ENCODE results near the gene SFMBT2.

Gene SFMBT2

DNA sequence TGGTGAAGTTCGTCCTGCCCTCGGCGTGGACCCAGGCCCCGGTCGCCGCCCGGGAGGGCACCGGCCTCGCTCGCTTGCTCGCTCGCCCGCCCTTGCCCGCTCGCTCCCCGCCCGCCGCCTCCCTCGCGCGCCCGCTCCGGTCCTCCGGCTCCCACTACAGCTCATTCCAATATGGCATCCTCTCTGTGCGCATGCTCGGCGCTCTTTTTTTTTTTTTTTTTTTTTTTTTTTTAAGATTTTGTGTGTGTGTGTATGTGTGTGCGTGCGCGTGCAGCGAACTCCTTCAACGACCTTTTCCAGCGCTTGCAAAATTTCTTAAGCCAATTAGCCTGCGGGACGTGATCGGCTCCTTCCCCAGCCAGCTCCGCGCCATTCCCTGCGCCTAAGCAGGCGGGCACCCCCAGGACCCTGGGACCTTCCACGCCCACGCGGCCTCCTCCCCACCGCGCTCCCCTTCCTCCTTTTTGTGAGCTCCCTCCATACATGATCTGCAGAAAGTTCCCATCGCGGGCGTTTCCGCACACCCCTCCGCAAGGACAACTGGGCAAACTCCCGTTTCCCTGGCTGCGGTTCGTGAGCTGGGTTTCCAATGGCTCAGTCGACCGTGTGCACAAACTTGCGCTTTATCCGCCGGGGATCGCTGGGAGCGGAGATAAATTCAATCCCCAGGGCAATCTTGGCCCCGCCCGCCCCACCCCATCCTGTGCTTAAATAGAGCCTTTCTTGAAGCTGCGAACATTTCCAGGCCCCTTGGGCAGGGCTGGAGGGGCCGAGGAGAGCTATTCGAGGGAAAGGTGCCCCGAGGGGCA is at the start of gene SFMBT2:
SFMBT2 (minus strand) TSS at position 173 of the 809 bp plus-strand sequence. CDS start 29,136 bp downstream, outside the sequence.
- peak; percentile 78 for DNase-seq

- no peak for DNase-seq
Observed at GRCh38 chr10:7460006-7460405, 49.2 kb upstream of the SFMBT2 start.

DNA sequence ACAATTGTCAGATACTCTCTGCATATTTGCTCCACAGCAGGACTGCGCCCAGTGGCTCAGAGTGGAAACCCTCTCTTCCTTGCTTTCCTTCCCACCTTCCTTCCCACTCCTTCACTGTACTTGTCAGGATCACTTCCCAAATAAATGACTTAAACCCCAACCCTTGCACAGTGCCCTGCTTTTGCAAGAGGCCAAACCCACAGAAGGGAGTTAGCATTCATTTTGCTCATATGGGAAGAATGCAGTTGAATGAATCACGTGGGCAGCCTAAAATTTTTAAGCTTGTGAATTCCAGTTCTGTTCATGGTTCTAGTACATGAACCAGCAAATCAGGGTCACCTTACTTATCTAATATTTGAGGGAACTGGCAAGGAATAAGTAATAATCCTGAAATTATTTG is 47.7 kb upstream of the SFMBT2 start:
- DNase-seq = no peak

GRCh38 chr10:7457478-7458316 is 46.9 kb upstream of the SFMBT2 start:
- no peak for DNase-seq

DNA sequence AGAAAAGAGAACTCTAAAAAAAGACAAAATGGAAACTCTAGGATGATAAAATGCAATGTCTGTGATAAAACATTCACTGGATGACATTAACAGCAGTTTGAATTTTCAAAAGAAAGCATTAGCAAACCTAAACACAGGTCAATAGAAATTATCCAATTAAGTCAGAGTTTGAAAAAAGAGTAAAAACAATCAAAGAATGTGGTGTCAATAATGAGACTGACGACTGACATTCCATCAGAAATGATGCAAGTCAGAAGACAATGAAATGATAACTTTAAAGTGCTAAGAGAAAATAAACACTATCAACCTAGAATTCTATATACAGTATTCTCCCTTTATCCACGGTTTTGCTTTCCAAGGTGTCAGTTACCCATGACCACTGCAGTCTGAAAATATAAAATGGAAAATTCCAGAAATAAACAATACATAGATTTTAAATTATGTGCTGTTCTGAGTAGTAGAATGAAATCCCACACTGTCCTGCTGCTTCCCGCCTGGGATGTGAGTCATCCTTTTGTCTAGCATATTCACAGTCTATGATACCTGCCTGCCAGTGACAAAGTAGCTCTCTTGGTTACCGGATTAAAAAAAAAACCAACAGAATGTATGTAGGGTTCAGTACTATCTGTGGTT is 38.3 kb upstream of the SFMBT2 start:
- DNase-seq = no peak

DNA sequence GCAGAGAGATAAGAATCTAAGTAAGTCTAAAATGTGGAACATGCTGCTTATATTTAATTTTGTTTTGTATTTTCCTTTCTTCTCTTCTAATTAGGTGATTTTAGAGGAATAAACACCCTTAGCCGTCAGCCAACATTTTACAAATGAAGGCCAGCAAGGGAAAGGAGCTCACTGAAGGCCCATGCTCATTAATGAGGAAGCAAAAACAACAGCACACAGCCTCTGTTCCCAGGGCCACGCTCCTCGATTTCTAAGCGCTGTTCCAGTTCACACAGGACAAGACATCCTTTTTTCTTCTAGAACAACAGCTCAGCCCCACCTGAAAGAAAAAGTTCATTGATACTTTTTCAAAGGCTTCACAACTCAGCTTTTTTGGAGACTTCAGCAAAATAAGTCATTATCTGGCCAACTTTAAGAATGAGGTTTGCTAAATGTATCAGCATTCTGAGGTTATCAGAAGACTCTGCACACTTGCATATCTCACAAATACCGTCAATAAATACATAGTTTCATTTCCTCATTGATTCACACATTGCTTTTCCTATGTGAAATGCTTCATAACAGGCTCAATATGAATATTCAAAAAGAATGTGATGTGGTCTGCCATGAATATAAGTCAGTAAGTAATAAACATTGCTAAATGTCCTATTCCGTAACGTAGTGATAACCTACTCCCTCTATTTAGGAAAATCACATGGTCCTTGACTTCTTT is 34.8 kb upstream of the SFMBT2 start:
- DNase-seq = no peak

GRCh38 chr10:7444551-7445121 is 33.8 kb upstream of the SFMBT2 start:
- DNase-seq = peak; percentile 43

- no peak for DNase-seq
Observed at GRCh38 chr10:7443036-7443435, 32.2 kb upstream of the SFMBT2 start.

GRCh38 chr10:7441403-7442147 is 30.7 kb upstream of the SFMBT2 start:
- no peak for DNase-seq

DNA sequence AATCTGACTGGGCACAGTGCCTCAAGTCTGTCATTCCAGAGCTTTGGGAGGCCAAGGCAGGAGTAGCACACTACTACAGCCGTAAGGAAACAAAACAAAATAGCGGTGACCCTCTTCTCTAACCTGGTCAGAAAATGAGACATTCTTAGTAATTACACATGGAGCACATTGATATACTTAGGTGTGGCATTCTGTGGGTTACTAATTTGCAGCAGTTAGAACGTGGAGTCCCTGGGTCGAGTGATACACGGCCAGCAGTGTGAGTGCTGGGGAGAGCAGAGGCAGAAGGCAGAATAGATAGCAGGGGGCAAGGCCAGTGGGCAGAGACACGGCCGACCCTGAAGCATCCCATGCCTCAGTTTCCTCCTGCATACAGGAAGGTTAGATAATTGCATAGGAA is 28.9 kb upstream of the SFMBT2 start:
- no peak for DNase-seq

DNA sequence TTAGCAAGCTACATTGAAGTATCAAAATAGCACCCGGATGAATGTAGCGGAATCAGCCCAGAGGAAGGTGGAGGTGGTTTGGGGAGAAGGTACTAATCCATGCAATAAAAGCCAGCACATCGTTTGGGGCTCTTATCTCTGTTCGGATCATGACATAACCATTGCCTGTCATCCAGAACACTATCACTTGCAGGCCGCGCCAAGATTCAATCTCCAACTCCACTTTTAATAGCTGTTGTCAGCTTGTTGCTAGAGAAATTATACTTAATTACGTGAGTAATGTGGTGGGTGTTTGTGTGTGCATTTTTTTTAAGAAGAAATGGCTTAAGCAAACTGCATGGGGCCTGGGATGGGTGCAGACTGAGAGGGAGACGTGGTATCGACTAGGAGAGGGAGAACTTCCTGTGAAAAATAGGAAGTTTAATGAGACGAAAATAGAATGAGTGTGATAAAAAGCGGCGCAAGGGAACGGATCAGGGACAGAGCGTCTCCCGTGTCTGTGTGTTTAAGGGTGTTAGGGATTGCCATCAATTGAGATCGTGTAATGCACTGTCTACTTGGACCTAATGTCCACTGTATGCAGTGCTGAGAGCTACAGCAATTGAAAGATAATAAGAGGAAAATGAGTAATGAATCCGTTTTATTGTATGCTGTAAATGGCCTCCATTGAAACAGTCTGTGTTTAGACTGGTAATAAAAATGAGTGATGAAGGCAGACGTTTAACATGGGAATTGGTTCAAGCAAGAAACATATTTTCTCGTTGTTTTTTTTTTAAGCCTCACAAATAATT is 27.6 kb upstream of the SFMBT2 start:
- no peak for DNase-seq

DNA sequence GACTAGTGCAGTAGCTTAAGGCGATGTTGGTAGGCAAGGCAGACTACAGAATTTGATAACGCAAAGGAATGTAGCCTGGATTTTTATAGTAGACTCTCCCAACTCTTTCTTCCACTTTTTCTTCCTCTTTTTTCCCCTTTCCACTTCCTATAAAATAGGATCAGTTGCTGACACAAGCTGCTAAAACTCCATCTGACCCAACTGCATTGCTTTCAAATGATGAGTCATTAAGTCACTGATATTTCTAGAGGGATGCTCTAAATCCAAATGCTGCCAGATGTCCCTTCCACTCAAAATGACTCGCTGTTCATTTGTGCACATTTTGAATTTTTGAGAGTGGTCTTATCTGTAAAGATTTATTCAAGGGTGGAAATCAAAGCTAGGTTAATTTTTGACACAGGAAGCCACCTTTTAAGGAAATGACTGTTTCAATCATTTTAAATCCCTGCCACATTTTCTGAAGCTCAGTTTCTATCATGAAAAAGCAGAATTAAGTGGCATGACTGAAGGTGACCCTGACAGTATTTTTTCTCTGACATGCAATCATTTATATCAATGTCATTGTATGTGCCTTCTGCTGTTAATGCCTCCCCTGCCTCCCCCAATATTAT is 25.8 kb upstream of the SFMBT2 start:
- DNase-seq = no peak

DNA sequence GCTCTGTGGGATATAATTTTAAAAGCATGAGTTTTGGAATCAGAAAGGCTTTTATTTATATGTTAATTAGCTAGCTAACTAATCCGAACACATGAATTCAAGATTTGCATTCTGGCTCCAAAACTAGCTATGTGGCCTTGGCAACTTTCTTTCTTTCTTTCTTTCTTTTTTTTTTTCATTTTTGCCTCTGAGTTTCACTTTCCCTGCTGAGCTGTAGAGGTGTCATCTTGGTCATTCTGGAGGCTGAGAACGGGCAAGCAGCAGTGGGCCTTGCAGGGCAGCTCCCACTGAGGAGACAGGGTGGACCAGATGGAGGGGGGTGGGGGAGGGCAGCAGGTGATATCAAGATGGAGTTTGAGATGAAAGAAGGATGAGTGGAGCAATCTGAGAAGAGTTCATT is 24.8 kb upstream of the SFMBT2 start:
- no peak for DNase-seq

DNA sequence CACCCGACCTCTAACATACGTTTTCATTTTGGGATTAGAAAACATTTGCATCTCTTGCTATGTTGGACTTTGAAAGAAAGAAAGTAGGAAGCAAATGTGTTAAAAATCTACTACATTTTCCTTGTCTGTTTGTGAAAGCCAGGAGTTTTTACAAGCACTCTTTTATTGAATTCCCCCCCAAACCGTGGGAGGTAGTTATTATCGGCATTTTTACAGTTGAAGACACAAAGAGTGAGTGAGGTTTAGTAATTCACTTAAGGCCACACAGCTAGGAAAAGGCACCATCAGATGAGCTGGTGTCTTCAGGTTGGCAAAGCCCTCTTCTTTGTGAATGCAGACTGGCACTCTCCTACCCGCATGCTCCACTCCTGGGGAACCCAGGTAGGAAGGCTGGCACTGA is 23.5 kb upstream of the SFMBT2 start:
- DNase-seq = no peak

- no peak for DNase-seq
Observed at GRCh38 chr10:7433861-7434260, 23.0 kb upstream of the SFMBT2 start.

DNA sequence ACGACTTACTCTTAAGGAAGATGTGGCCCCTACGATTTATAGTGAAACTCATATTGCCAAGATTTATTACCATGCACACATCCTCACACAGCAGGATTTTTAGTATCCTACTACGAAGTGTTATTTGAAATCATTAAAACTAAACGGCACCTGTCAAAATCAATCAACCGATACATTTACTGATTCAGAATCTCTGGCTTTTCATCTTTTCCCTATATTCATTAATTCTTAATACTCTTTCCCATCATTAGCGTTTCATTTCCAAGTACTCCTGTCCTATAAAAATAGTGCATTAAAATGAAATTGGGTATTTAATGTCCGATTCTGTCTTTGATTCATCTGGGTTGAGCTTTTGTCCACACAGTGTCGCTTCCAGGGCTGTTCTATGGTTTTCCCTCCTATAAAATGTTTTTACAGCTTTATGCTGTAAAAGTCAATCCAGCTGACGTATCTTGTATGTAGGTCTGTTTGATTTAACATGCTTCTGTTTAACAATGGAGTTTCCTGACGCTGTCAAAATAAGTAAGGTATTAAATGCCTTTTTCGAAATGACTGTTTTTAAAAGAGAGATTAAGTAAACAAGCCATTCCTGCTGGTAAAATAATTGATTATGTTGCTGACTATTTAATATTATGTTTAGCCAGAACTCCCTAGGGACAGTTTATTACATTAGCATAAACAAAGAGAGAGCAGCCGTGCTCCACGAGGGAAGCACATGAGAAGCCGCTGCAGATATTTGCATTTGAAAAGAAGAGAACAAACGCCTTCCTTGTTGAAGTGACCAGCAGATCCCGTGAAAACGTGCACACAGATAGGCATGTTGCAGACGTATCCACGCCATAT is 22.3 kb upstream of the SFMBT2 start:
- DNase-seq = no peak

GRCh38 chr10:7428673-7429350 is 18.0 kb upstream of the SFMBT2 start:
- DNase-seq = no peak

GRCh38 chr10:7426349-7426748 is 15.5 kb upstream of the SFMBT2 start:
- no peak for DNase-seq

DNA sequence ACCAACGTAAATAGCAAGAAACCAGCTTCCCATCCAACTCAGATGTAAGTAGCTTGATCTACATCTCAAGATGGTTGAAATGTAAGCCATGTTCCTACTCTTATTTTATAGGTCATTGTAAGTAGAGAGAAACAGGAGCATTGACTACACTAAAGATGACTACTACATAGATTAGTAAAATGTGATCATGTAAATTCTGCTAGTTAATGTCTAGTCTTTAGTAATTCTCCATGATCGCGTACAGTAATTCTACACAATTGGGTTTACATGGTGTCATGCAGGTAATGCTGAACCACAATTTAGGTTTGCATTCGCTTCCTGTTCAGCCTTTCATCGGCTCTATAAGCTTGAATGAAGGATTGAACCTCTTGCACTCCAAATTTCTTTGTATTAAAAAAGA is 14.9 kb upstream of the SFMBT2 start:
- DNase-seq = no peak
